ENCODE data around the gene NHEJ1. TPM values are rescaled to one million over a fixed set of nuclear protein-coding genes. Genes with fewer than 3 reads are reported as not detected.

Gene NHEJ1
- polyA plus RNA-seq, 1 of the 3 experiments (the other 2 are of a cell fraction), result 16.3 TPM

DNA sequence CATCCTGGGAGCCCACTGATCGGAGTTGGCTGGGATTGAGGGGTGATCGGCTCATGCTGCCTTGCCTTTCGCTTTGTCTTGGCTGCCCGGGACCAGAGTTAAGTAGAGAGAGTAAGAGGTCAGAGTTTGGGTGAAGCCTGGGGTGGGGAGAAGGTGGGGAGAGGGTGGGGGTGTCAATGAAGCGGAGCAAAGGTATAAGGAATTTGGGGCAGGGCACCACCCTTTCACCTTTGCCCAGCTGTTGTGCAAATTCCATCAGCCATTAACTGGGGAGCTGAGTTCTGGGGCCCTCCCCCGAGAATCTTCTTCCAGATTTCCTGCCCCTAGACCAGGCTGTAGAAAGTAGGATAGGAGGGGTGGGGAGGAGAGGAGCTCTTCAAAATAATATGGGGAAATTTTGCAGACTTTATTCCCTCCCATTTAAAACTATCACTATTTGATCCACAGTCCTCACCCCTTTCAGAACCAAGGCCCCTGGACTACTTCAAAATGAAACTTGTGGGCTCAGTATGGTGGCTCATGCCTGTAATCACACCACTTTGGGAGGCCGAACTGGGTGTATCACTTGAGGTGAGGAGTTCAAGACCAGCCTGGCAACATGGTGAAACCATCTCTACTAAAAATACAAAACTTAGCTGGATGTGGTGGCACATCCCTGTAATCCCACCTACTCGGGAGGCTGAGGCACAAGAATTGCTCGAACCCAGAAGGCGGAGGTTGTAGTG, 9.5 kb upstream of the NHEJ1 start, which contains the start of gene SLC23A3:
Gene SLC23A3 (minus strand): TSS at position 100 of the 725 bp plus-strand sequence. CDS start 45 bp downstream, at position 55.
- WGBS (ENCODE audit: low lambda C conversion rate), result 98% methylated on average over 10 of the region's 10 CpGs
- Histone ChIP-seq H3F3A (replicated peaks; ENCODE audit: insufficient read depth) (peaks cover 7% of the 10 kb centered on the region), H3K9me2 (no peaks in the 10 kb centered on the region), H3K4me1 (ENCODE audit: control insufficient read depth in 1 of 2, insufficient read depth in 2 of 2, low read depth in 1 of 2, low read length in 1 of 2) (no peaks in the 10 kb centered on the region; a peak in 1 of 4 replicates), H3K27ac (ENCODE audit: low read depth in 2 of 2, low read length in 1 of 2) (no peak within 1 kb of the TSS), H3K79me2 (ENCODE audit: insufficient read depth) (no peaks in the 10 kb centered on the region), H3K4me2 (no peak within 1 kb of the TSS), H3K9ac (no peak within 1 kb of the TSS), H2AFZ (ENCODE audit: low read depth) (no peak within 1 kb of the TSS), H3K4me3 (ENCODE audit: low read depth in 2 of 2, low read length in 1 of 2) (no peak within 1 kb of the TSS), H3K36me3 (replicated peaks in 1 of 2; ENCODE audit: control insufficient read depth in 1 of 2, insufficient read depth in 2 of 2, low read length in 1 of 2) (peaks cover 11 to 32% of the 10 kb centered on the region in 2 experiments), H3K27me3 (ENCODE audit: insufficient read depth) (no peaks in the 10 kb centered on the region), H4K20me1 (ENCODE audit: insufficient read depth) (no peaks in the 10 kb centered on the region), H3K9me3 (no peaks in the 10 kb centered on the region)
- CTCF ChIA-PET, result interaction anchor here (0.7 to 8.7 kb wide), 30 partner anchors 10 to 219 kb away, joined by 3 to 104 read pairs (median 6); partner anchors contain the start of genes ABCB6, DNPEP, GLB1L and NHEJ1
- no peak for DNase-seq
- TF ChIP-seq YY1 (IDR thresholded peaks at IDR 0.05; ENCODE audit: low read depth), result no peak
- TF ChIP-seq RCOR1 (IDR thresholded peaks at IDR 0.05; ENCODE audit: low read length), result no peak
- TF ChIP-seq, protein P1, sequence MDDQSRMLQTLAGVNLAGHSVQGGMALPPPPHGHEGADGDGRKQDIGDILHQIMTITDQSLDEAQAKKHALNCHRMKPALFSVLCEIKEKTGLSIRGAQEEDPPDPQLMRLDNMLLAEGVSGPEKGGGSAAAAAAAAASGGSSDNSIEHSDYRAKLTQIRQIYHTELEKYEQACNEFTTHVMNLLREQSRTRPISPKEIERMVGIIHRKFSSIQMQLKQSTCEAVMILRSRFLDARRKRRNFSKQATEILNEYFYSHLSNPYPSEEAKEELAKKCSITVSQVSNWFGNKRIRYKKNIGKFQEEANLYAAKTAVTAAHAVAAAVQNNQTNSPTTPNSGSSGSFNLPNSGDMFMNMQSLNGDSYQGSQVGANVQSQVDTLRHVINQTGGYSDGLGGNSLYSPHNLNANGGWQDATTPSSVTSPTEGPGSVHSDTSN (IDR thresholded peaks at IDR 0.05), result no peak
- no peak for TF ChIP-seq SIN3A (IDR thresholded peaks at IDR 0.05; ENCODE audit: borderline replicate concordance, low read depth, low read length)
- TF ChIP-seq MEF2A (IDR thresholded peaks at IDR 0.05; ENCODE audit: borderline replicate concordance, low read depth), result no peak
- no peak for TF ChIP-seq RXRA (IDR thresholded peaks at IDR 0.05; ENCODE audit: borderline replicate concordance, low read depth)
- no peak for TF ChIP-seq FOXJ3 (CRISPR knock-in tag; IDR thresholded peaks at IDR 0.05)
- TF ChIP-seq RFX5 (IDR thresholded peaks at IDR 0.05; ENCODE audit: low read length), result no peak
- no peak for TF ChIP-seq MXI1 (IDR thresholded peaks at IDR 0.05; ENCODE audit: low read depth, low read length)
- TF ChIP-seq TAF1 (IDR thresholded peaks at IDR 0.05; ENCODE audit: borderline replicate concordance, low read depth, low read length), result no peak
- POLR2A ChIA-PET, result no interaction called here

DNA sequence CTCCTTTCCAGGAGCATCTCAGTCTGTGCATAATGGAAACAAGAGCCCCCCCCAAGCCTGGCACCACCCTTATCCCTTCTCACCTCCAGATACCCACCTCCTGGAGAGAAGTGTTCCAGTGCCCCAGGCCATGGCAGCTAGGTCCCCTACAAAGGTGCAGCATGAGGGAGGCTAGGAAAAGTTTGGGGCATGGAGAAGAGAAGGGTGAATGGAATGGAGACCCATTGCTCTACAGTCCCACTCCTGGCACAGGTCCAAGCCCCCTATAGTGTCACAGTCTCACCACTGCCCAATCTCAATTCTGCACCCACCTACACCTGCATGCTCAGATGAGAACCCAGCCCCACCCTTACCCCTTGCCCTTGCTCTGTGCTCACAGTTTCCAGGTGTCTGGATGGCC, 8.3 kb upstream of the NHEJ1 start:
- Histone ChIP-seq H3K4me3 (ENCODE audit: low read depth in 2 of 2, low read length in 1 of 2) (no peak overlapping the region), H3K9me3 (no peaks in the 10 kb centered on the region), H2AFZ (ENCODE audit: low read depth) (no peak overlapping the region), H3K79me2 (ENCODE audit: insufficient read depth) (no peaks in the 10 kb centered on the region), H4K20me1 (ENCODE audit: insufficient read depth) (no peaks in the 10 kb centered on the region), H3K4me2 (no peak overlapping the region), H3K9ac (no peak overlapping the region), H3K9me2 (no peaks in the 10 kb centered on the region), H3K36me3 (replicated peaks in 1 of 2; ENCODE audit: control insufficient read depth in 1 of 2, insufficient read depth in 2 of 2, low read length in 1 of 2) (peaks cover 3 to 23% of the 10 kb centered on the region in 2 experiments), H3K27me3 (ENCODE audit: insufficient read depth) (no peaks in the 10 kb centered on the region), H3F3A (replicated peaks; ENCODE audit: insufficient read depth) (peaks cover 7% of the 10 kb centered on the region), H3K27ac (ENCODE audit: low read depth in 2 of 2, low read length in 1 of 2) (no peak overlapping the region), H3K4me1 (ENCODE audit: control insufficient read depth in 1 of 2, insufficient read depth in 2 of 2, low read depth in 1 of 2, low read length in 1 of 2) (no peaks in the 10 kb centered on the region; a peak in 1 of 4 replicates)
- POLR2A ChIA-PET, result no interaction called here
- DNase-seq, result no peak
- CTCF ChIA-PET, result interaction anchor here (8.7 kb wide), 1 partner anchor 124 kb away, joined by 87 read pairs; no protein-coding TSS in a partner anchor
- TF ChIP-seq, protein P2, sequence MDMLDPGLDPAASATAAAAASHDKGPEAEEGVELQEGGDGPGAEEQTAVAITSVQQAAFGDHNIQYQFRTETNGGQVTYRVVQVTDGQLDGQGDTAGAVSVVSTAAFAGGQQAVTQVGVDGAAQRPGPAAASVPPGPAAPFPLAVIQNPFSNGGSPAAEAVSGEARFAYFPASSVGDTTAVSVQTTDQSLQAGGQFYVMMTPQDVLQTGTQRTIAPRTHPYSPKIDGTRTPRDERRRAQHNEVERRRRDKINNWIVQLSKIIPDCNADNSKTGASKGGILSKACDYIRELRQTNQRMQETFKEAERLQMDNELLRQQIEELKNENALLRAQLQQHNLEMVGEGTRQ (IDR thresholded peaks at IDR 0.05; ENCODE audit: borderline replicate concordance, low read depth, low read length), result no peak
- TF ChIP-seq RAD21 (IDR thresholded peaks at IDR 0.05; ENCODE audit: low read length), result no peak
- no peak for TF ChIP-seq NRF1 (IDR thresholded peaks at IDR 0.05; ENCODE audit: low read depth, low read length)
- no peak for TF ChIP-seq MXI1 (IDR thresholded peaks at IDR 0.05; ENCODE audit: low read depth, low read length)
- no peak for TF ChIP-seq TEAD4 (IDR thresholded peaks at IDR 0.05; ENCODE audit: borderline replicate concordance, insufficient read depth)
- TF ChIP-seq, protein P3, sequence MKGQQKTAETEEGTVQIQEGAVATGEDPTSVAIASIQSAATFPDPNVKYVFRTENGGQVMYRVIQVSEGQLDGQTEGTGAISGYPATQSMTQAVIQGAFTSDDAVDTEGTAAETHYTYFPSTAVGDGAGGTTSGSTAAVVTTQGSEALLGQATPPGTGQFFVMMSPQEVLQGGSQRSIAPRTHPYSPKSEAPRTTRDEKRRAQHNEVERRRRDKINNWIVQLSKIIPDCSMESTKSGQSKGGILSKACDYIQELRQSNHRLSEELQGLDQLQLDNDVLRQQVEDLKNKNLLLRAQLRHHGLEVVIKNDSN (IDR thresholded peaks at IDR 0.05; ENCODE audit: borderline replicate concordance, low read depth), result no peak
- TF ChIP-seq FOXM1 (IDR thresholded peaks at IDR 0.05; ENCODE audit: low read depth), result no peak
- TF ChIP-seq, protein P4, sequence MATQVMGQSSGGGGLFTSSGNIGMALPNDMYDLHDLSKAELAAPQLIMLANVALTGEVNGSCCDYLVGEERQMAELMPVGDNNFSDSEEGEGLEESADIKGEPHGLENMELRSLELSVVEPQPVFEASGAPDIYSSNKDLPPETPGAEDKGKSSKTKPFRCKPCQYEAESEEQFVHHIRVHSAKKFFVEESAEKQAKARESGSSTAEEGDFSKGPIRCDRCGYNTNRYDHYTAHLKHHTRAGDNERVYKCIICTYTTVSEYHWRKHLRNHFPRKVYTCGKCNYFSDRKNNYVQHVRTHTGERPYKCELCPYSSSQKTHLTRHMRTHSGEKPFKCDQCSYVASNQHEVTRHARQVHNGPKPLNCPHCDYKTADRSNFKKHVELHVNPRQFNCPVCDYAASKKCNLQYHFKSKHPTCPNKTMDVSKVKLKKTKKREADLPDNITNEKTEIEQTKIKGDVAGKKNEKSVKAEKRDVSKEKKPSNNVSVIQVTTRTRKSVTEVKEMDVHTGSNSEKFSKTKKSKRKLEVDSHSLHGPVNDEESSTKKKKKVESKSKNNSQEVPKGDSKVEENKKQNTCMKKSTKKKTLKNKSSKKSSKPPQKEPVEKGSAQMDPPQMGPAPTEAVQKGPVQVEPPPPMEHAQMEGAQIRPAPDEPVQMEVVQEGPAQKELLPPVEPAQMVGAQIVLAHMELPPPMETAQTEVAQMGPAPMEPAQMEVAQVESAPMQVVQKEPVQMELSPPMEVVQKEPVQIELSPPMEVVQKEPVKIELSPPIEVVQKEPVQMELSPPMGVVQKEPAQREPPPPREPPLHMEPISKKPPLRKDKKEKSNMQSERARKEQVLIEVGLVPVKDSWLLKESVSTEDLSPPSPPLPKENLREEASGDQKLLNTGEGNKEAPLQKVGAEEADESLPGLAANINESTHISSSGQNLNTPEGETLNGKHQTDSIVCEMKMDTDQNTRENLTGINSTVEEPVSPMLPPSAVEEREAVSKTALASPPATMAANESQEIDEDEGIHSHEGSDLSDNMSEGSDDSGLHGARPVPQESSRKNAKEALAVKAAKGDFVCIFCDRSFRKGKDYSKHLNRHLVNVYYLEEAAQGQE (IDR thresholded peaks at IDR 0.05; ENCODE audit: low read depth, low read length), result no peak
- TF ChIP-seq SIN3A (IDR thresholded peaks at IDR 0.05; ENCODE audit: borderline replicate concordance, low read depth, low read length), result no peak
- no peak for TF ChIP-seq MEF2A (IDR thresholded peaks at IDR 0.05; ENCODE audit: borderline replicate concordance, low read depth)
- TF ChIP-seq EP300 (IDR thresholded peaks at IDR 0.05; ENCODE audit: borderline replicate concordance in 1 of 2, low read depth in 1 of 2, low read length in 1 of 2), result no peak
- TF ChIP-seq, protein P1 (IDR thresholded peaks at IDR 0.05), result no peak
- TF ChIP-seq RCOR1 (IDR thresholded peaks at IDR 0.05; ENCODE audit: low read length), result no peak
